Activated T-cell treated with anti-CD3 and anti-CD28 coated beads, Interleukin-2, amount 50 U/mL, for 24 hours (primary cell): ENCODE measurements around the gene MEFV.
"Not testable (repeated sequence)": the region's sequence is repeated elsewhere in the genome, so short reads cannot be mapped to it uniquely, and the experiment has no call there.

Source experiments
- DNase-seq: peaks from one replicate; pipeline ENCODE4 v3.0.0-alpha.2; 2020
- H3K27ac Mint-ChIP-seq: 2 replicates; pipeline ENCODE4 v1.8.0; 2020; ENCODE audit warnings: mild to moderate bottlenecking, mixed read lengths
- H3K27me3 Mint-ChIP-seq: 2 replicates; pipeline ENCODE4 v1.8.0; 2020; ENCODE audit warnings: mixed read lengths
- H3K36me3 Mint-ChIP-seq: 2 replicates; pipeline ENCODE4 v1.8.0; 2020; ENCODE audit warnings: low read depth, mixed read lengths
- H3K4me1 Mint-ChIP-seq: 2 replicates; pipeline ENCODE4 v1.8.0; 2020; ENCODE audit warnings: low read depth, mixed read lengths
- H3K4me3 Mint-ChIP-seq: 2 replicates; pipeline ENCODE4 v1.8.0; 2020; ENCODE audit warnings: mild to moderate bottlenecking, moderate library complexity, mixed read lengths
- H3K9me3 Mint-ChIP-seq: 2 replicates; pipeline ENCODE4 v1.8.0; 2020; ENCODE audit warnings: mixed read lengths

The MEFV gene

DNA sequence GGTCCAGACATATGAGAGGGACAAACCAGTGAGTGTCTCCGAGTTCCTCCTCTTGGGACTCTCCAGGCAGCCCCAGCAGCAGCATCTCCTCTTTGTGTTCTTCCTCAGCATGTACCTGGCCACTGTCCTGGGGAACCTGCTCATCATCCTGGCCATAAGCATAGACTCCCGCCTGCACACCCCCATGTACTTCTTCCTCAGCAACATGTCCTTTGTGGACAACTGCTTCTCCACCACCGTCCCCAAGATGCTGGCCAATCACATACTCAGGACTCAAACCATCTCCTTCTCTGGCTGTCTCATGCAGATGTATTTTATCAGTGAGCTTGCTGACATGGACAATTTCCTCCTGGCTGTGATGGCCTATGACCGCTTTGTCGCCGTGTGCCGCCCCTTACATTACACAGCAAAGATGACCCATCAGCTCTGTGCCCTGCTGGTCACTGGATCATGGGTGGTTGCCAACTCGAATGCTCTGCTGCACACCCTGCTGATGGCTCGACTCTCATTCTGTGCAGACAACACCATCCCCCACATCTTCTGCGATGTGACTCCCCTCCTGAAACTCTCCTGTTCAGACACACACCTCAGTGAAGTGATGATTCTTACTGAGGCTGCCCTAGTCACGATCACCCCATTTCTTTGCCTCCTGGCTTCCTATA is 40.7 kb downstream of the MEFV start:
- Mint-ChIP-seq H3K27me3 (no peaks in the 10 kb centered on the region), H3K4me1 (peaks cover 35% of the 10 kb centered on the region), H3K9me3 (peaks cover 30% of the 10 kb centered on the region), H3K27ac (peak overlapping the region; percentile 93), H3K36me3 (peaks cover 28% of the 10 kb centered on the region), H3K4me3 (peak overlapping the region; percentile 32)
- peak; percentile 56 for DNase-seq

- Mint-ChIP-seq H3K36me3 (peaks cover 28% of the 10 kb centered on the region), H3K27ac (peak overlapping the region; percentile 93)
These were observed 41.4 kb downstream of the MEFV start for GRCh38 chr16:3214904-3215600.

DNA sequence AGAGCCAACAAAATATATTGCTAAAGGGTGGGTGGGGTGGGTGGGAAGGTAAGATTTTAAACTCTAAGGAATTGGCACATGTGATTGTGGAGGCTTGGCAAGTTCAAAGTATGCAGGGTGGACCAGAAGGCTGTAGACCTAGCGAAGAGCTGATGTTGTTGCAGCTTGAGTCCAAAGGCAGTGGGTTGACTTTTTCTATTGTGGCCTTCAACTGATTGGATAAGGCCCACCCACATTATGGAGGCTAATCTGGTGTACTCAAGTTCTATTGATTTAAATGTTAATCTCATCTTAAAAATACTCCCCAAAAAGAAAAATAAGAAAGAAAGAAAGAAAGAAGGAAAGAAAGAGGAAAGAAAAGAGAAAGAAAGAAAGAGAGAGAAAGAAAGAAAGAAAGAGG is 43.9 kb downstream of the MEFV start:
- H3K4me3 Mint-ChIP-seq: no peak overlapping the region
- H3K36me3 Mint-ChIP-seq: peaks cover 23% of the 10 kb centered on the region
- H3K9me3 Mint-ChIP-seq: peaks cover 24% of the 10 kb centered on the region
- H3K27ac Mint-ChIP-seq: no peak overlapping the region
- DNase-seq: no peak
- H3K4me1 Mint-ChIP-seq: peaks cover 37% of the 10 kb centered on the region
- no peaks in the 10 kb centered on the region for H3K27me3 Mint-ChIP-seq

More at GRCh38 chr16:3214904-3215600, 41.4 kb downstream of the MEFV start:
- DNase-seq: no peak
- Mint-ChIP-seq H3K4me3 (peak overlapping the region; percentile 32), H3K4me1 (peaks cover 40% of the 10 kb centered on the region), H3K9me3 (peaks cover 31% of the 10 kb centered on the region), H3K27me3 (no peaks in the 10 kb centered on the region)

DNA sequence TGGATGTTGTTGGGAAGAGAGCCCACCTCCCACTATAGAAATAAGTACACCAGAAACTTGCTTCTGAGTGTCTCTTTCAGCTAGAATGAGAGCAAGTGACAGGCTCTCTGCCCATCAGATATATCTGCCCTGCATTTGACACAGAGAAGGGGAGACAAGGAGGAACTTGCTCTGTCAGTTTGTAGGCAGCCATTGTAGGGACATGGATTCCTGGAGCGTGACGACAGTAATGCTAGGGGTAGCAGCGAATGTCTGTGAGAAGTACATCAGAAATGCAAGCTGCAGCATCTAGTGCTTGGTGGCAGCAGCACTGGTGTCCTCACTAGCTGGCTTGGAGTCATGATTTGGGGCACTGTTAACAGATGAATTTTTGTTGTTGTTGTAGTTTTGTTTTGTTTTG is 44.4 kb downstream of the MEFV start:
- peaks cover 36% of the 10 kb centered on the region for H3K4me1 Mint-ChIP-seq
- H3K36me3 Mint-ChIP-seq: peaks cover 20% of the 10 kb centered on the region
- H3K4me3 Mint-ChIP-seq: no peak overlapping the region
- no peak for DNase-seq
- no peak overlapping the region for H3K27ac Mint-ChIP-seq
- no peaks in the 10 kb centered on the region for H3K27me3 Mint-ChIP-seq
- peaks cover 25% of the 10 kb centered on the region for H3K9me3 Mint-ChIP-seq

DNA sequence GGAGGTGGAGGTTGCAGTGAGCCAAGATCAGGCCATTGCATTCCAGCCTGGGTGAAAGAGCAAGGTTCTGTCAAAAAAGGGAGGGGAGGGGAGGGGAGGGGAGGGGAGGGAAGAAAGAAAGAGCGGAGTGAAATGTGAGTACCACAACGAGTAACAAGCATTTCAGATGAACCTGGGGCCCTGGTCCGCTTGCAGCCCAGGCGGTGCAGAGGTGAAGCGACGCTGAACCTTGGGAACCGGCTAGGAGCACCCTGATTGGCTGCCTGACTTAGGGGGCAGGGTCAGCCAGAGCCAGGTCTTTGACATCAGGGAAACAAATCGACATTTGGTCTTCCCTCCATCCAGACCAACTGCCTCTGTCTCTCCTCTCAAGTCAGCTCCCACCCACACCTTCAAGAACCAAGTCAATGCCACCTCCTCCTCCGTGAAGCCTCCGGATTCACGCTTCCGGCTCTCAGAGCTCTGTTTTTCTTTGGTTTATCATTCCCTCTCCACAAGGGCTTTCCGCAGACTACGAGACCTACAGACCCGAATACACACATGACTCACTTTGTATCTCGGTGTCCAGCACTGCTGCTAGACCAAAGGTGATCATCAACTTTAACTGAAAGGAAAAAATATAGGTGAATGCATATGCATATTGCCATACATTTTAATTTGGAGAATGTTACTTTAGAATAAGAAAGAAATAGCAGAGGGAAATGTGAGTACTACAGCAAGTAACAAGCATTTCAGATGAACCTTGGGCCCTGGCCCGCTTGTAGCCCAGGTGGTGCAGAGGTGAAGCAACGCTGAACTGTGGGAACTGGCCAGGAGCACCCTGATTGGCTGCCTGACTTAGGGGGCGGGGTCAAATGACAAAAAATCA is 49.1 kb downstream of the MEFV start:
- H3K27ac Mint-ChIP-seq: no peak overlapping the region
- H3K9me3 Mint-ChIP-seq: peaks cover 19% of the 10 kb centered on the region
- no peak overlapping the region for H3K4me3 Mint-ChIP-seq
- no peak for DNase-seq
- peaks cover 9% of the 10 kb centered on the region for H3K27me3 Mint-ChIP-seq
- H3K4me1 Mint-ChIP-seq: peaks cover 6% of the 10 kb centered on the region
- no peaks in the 10 kb centered on the region for H3K36me3 Mint-ChIP-seq

DNA sequence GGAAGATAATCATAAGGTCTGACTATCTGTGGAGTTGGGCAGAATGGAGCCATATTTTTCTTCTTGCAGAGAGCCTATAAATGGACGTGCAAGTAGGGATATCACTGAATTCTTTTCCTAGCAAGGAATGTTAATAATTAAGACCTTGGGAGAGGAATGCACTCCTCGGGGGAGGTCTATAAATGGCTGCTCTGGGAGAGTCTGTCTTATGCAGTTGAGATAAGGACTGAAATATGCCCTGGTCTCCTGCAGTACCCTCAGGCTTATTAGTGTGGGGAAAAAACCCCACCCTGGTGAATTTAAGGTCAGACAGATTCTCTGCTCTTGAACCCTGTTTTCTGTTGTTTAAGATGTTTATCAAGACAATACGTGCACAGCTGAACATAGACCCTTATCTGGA is 50.5 kb downstream of the MEFV start:
- H3K4me3 Mint-ChIP-seq, DNase-seq, H3K36me3 Mint-ChIP-seq, H3K4me1 Mint-ChIP-seq, H3K27ac Mint-ChIP-seq: not testable (repeated sequence)
- peaks cover 19% of the 10 kb centered on the region for H3K9me3 Mint-ChIP-seq
- H3K27me3 Mint-ChIP-seq: peaks cover 11% of the 10 kb centered on the region

DNA sequence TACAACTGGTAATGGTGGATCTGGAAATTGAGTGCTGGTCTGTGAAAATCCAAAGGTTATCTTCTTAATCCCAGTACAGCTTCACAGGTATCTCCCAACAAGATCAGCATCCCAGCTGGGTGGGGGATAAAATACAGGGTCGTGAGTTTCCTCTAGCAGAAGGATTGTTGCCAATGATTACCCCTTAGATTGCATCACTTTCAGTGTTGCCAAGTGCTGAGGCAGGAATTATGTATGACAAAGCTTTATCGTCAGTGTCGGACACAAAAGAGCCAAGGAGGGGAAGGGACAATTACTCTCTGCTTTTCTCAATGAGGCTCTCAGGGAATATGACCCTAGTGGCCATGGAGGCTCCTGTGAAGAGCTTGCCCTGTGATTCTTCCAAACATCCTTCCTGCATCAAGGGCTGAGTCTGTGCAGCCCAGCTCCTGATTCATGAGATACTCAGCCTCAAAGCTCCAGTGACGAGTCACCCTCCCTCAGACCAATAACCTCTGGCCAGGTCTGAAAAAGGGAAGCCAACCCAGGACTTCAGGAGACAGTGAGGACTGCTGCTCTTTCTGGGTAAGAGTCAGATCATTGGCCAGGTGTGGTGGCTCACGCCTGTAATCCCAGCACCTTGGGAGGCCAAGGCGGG is 53.4 kb downstream of the MEFV start:
- Mint-ChIP-seq H3K4me3 (no peak overlapping the region), H3K36me3 (no peaks in the 10 kb centered on the region), H3K9me3 (peaks cover 17% of the 10 kb centered on the region), H3K4me1 (no peaks in the 10 kb centered on the region), H3K27me3 (peaks cover 17% of the 10 kb centered on the region), H3K27ac (no peak overlapping the region)
- no peak for DNase-seq

DNA sequence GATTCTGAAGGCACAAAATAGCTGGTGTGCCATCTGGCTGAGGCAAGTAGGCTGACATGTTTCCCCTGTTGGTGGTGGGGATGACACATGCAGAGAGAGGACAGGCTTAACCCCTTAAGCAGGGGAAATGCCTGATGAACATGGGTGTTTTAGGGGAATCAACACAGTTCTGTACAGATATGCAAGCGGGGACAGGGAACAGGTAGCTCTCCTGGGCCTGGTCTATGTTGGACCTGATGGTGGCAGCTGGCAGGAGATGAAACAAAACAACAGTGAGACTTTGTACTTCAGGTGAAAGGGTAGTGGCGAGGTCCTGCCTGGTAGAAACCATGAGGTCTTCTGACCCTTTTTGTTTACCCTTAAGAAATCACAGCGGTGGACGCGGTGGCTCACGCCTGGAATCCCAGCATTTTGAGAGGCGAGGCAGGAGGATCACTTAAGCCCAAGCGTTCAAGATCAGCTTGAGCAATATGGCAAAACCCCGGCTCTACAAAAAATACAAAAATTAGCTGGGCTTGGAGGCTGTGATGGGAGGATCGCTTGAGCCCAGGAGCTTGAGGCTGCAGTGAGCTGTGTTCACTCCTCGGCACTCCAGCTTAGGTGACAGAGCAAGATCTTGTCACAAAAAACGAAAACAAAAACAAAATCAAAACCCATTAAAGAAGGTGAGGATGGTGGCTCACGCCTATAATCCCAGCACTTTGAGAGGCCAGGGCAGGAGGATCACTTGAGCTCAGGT is 57.9 kb downstream of the MEFV start:
- H3K4me3 Mint-ChIP-seq: no peak overlapping the region
- no peaks in the 10 kb centered on the region for H3K36me3 Mint-ChIP-seq
- no peaks in the 10 kb centered on the region for H3K9me3 Mint-ChIP-seq
- peaks cover 38% of the 10 kb centered on the region for H3K27me3 Mint-ChIP-seq
- no peak overlapping the region for H3K27ac Mint-ChIP-seq
- DNase-seq: no peak
- H3K4me1 Mint-ChIP-seq: no peaks in the 10 kb centered on the region

- not testable (repeated sequence) for H3K4me3 Mint-ChIP-seq, H3K9me3 Mint-ChIP-seq, DNase-seq, H3K36me3 Mint-ChIP-seq, H3K27ac Mint-ChIP-seq, H3K4me1 Mint-ChIP-seq
- peaks cover 45% of the 10 kb centered on the region for H3K27me3 Mint-ChIP-seq
These were observed 58.6 kb downstream of the MEFV start for GRCh38 chr16:3197694-3198333.

- Mint-ChIP-seq H3K4me1 (peaks cover 10% of the 10 kb centered on the region), H3K27me3 (peaks cover 60% of the 10 kb centered on the region), H3K4me3 (no peak overlapping the region), H3K9me3 (no peaks in the 10 kb centered on the region), H3K27ac (peak overlapping the region; percentile 22), H3K36me3 (peaks cover under 1% of the 10 kb centered on the region)
- no peak for DNase-seq
These were observed 60.5 kb downstream of the MEFV start for GRCh38 chr16:3195975-3196374.

- H3K9me3 Mint-ChIP-seq: no peaks in the 10 kb centered on the region
- no peak overlapping the region for H3K27ac Mint-ChIP-seq
- peaks cover 70% of the 10 kb centered on the region for H3K27me3 Mint-ChIP-seq
- peaks cover 19% of the 10 kb centered on the region for H3K4me1 Mint-ChIP-seq
- no peak overlapping the region for H3K4me3 Mint-ChIP-seq
- peaks cover 3% of the 10 kb centered on the region for H3K36me3 Mint-ChIP-seq
- no peak for DNase-seq
These were observed 61.6 kb downstream of the MEFV start for GRCh38 chr16:3194792-3195191.

GRCh38 chr16:3193221-3194212 is 62.9 kb downstream of the MEFV start:
- Mint-ChIP-seq H3K9me3 (no peaks in the 10 kb centered on the region), H3K27me3 (peaks cover 82% of the 10 kb centered on the region), H3K36me3 (peaks cover 3% of the 10 kb centered on the region), H3K27ac (no peak overlapping the region), H3K4me1 (peaks cover 31% of the 10 kb centered on the region), H3K4me3 (no peak overlapping the region)
- no peak for DNase-seq
